ENCODE measurements around the gene TBC1D32. TPM values are rescaled to one million over a fixed set of nuclear protein-coding genes. Genes with fewer than 3 reads are reported as not detected.
A peak's percentile ranks its signal among the peaks of the same experiment; 100 is the strongest.
"Not testable (repeated sequence)": the region's sequence is repeated elsewhere in the genome, so short reads cannot be mapped to it uniquely, and the experiment has no call there.

TBC1D32 gene
- total and polyA plus RNA-seq, 7 donors = 0.60 to 6.1 (median 2.1) TPM

- Histone ChIP-seq H3K4me1 (no peaks in the 10 kb centered on the region), H3K9me3 (no peaks in the 10 kb centered on the region), H3K27me3 (no peaks in the 10 kb centered on the region), H3K36me3 (no peaks in the 10 kb centered on the region), H3K4me3 (no peak overlapping the region), H3K27ac (no peak overlapping the region)
- DNase-seq = no peak
- TF ChIP-seq POLR2AphosphoS5 (IDR thresholded peaks at IDR 0.05) (no peak), POLR2A (IDR thresholded peaks at IDR 0.05) (no peak), EP300 (IDR thresholded peaks at IDR 0.05) (no peak)
- TF ChIP-seq, protein P1, sequence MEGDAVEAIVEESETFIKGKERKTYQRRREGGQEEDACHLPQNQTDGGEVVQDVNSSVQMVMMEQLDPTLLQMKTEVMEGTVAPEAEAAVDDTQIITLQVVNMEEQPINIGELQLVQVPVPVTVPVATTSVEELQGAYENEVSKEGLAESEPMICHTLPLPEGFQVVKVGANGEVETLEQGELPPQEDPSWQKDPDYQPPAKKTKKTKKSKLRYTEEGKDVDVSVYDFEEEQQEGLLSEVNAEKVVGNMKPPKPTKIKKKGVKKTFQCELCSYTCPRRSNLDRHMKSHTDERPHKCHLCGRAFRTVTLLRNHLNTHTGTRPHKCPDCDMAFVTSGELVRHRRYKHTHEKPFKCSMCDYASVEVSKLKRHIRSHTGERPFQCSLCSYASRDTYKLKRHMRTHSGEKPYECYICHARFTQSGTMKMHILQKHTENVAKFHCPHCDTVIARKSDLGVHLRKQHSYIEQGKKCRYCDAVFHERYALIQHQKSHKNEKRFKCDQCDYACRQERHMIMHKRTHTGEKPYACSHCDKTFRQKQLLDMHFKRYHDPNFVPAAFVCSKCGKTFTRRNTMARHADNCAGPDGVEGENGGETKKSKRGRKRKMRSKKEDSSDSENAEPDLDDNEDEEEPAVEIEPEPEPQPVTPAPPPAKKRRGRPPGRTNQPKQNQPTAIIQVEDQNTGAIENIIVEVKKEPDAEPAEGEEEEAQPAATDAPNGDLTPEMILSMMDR (IDR thresholded peaks at IDR 0.05) = no peak
- intact Hi-C loops (cut with DNase I) = no loop called here
- WGBS, 2 donors = 77 to 82% methylated on average over 4 of the region's 4 CpGs
Observed at GRCh38 chr6:121321282-121321681, 13.0 kb downstream of the TBC1D32 start.

DNA sequence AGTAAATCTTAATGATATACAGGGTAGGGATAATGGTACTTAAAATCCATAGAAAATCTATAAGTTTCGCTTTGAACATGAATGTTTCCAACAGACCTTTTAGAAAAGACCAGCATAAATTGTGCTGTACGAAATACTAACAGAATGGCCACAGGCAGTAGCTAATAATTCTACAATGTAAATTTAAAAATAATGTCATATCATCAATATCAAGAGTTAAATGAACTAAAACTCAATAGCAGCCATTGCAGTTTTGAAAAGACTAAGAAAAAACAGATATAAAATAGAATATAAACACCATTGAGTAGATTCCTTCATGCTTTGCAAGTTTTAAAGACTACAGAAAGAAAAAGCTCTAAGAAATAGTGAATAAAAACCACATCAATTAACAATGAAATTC, 14.7 kb downstream of the TBC1D32 start:
- Histone ChIP-seq H3K9me3 (no peaks in the 10 kb centered on the region), H3K27me3 (no peaks in the 10 kb centered on the region), H3K4me3 (no peak overlapping the region), H3K4me1 (no peaks in the 10 kb centered on the region), H3K27ac (no peak overlapping the region), H3K36me3 (no peaks in the 10 kb centered on the region)
- DNase-seq = no peak
- 94 to 95% methylated on average over 2 of the region's 2 CpGs for WGBS, 2 donors
- TF ChIP-seq, protein P1 (IDR thresholded peaks at IDR 0.05) = no peak
- no peak for TF ChIP-seq POLR2AphosphoS5 (IDR thresholded peaks at IDR 0.05)
- no peak for TF ChIP-seq POLR2A (IDR thresholded peaks at IDR 0.05)
- no peak for TF ChIP-seq EP300 (IDR thresholded peaks at IDR 0.05)
- intact Hi-C loops (cut with DNase I) = no loop called here

GRCh38 chr6:121319112-121319553, 15.1 kb downstream of the TBC1D32 start:
- Histone ChIP-seq H3K4me1 (no peaks in the 10 kb centered on the region), H3K4me3 (no peak overlapping the region), H3K27ac (no peak overlapping the region), H3K27me3 (no peaks in the 10 kb centered on the region), H3K9me3 (no peaks in the 10 kb centered on the region), H3K36me3 (no peaks in the 10 kb centered on the region)
- DNase-seq = no peak
- intact Hi-C loops (cut with DNase I) = no loop called here
- WGBS, 2 donors = 33 to 42% methylated on average over 4 of the region's 4 CpGs
- TF ChIP-seq, protein P1 (IDR thresholded peaks at IDR 0.05) = peak in 2 of 4 experiments; percentile 9 to 38
- no peak for TF ChIP-seq POLR2AphosphoS5 (IDR thresholded peaks at IDR 0.05)

DNA sequence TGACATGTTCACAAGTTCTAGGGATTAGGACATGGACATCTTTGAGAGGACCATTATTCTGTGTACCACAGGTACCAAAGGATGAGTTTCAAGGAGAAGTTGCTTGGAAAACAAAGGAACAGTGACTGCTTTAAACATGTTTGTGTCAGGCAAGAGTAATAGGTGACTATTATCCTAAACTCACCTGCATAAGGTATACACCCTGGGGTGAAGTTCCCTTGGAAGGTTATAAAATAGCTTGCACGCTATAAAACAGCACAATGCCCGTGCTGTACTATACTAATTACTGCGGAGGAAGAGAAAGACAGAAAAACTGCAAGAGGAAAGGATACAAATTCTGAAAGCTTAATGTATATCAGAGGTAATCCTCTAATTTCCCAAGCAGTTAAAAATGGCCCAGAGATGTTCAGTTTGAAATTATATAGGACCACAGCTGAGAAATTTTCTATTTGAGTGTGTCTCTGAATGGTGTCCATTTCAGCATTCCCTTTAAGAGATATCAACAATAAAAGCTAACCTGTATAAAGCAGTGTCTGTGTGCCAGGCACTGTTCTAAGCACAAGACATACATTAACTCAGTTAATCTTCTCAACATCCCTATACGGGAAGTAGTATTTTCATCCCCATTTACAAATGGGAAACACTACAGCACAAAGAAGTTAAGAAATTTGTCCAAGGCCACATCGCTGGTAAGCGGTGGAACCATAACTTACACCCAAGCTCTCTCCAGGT, 19.7 kb downstream of the TBC1D32 start:
- Histone ChIP-seq H3K27ac (no peak overlapping the region), H3K4me1 (no peaks in the 10 kb centered on the region), H3K27me3 (no peaks in the 10 kb centered on the region), H3K4me3 (no peak overlapping the region), H3K9me3 (no peaks in the 10 kb centered on the region), H3K36me3 (no peaks in the 10 kb centered on the region)
- no peak for DNase-seq
- intact Hi-C loops (cut with DNase I) = no loop called here
- 32 to 76% methylated on average over 6 of the region's 6 CpGs for WGBS, 2 donors
- TF ChIP-seq EP300 (IDR thresholded peaks at IDR 0.05) (no peak), POLR2AphosphoS5 (IDR thresholded peaks at IDR 0.05) (no peak), POLR2A (IDR thresholded peaks at IDR 0.05) (no peak)
- TF ChIP-seq, protein P1 (IDR thresholded peaks at IDR 0.05) = no peak

- DNase-seq; H3K36me3 ChIP-seq; H3K27me3 ChIP-seq; H3K4me3 ChIP-seq; H3K9me3 ChIP-seq; intact Hi-C loops (cut with DNase I); H3K27ac ChIP-seq; H3K4me1 ChIP-seq: not testable (repeated sequence)
- 99% methylated on average over 5 of the region's 5 CpGs for WGBS, 2 donors
Observed at GRCh38 chr6:121311814-121312213, 22.5 kb downstream of the TBC1D32 start.
